Caco-2 (cell line): ENCODE measurements around the gene COL4A2. TPM values are rescaled to one million over a fixed set of nuclear protein-coding genes. Genes with fewer than 3 reads are reported as not detected.

ENCODE experiments used
- BruUV-seq: library from RNA; stranded (reverse); fragments of 400-500 nt; replicated peaks from 2 replicates; lab custom pipeline; 2021; lab: Mats Ljungman, UMichigan
- CTCF ChIA-PET: fragments of 300-600 bp; sonication (Branson Sonifier 250); formaldehyde crosslinking; loops from one replicate; lab custom pipeline; 2022; ENCODE audit warnings: antibody characterized with exemption; lab: Charles Lee
- POLR2A ChIA-PET: fragments of 300-600 bp; sonication (Branson Sonifier 250); formaldehyde crosslinking; loops from one replicate; lab custom pipeline; 2022; ENCODE audit warnings: antibody characterized with exemption; lab: Charles Lee
- DNase-seq, 2 experiments: peaks; one replicate each; pipeline versions ENCODE4 v3.0.0 to v3.0.0-alpha.2; 2020 to 2022
- H3K27me3 ChIP-seq: replicated peaks from 2 replicates; pipeline ENCODE4 v1.6.0; 2011; ENCODE audit warnings: low read length; ENCODE audit not compliant: control insufficient read depth, insufficient read depth
- H3K36me3 ChIP-seq: 2 replicates; pipeline ENCODE4 v1.5.1; 2011; ENCODE audit warnings: low read length; ENCODE audit not compliant: control insufficient read depth, insufficient read depth
- H3K4me1 ChIP-seq: fragments of 250-450 bp; sonication (Bioruptor Pico); 2 replicates; pipeline ENCODE4 v1.5.1; 2020; ENCODE audit warnings: mild to moderate bottlenecking
- H3K4me3 ChIP-seq: 2 replicates; pipeline ENCODE4 v1.5.1; 2011; ENCODE audit warnings: low read depth, mild to moderate bottlenecking, control low read depth, low read length
- H3K9me3 ChIP-seq: fragments of 250-450 bp; sonication (Bioruptor Pico); 2 replicates; pipeline ENCODE4 v1.5.1; 2020; ENCODE audit warnings: mild to moderate bottlenecking, moderate library complexity
- H3K27ac Mint-ChIP-seq: one replicate; pipeline ENCODE4 v1.8.0; 2022; ENCODE audit warnings: mixed read lengths; ENCODE audit not compliant: unreplicated experiment
- H3K27me3 Mint-ChIP-seq: one replicate; pipeline ENCODE4 v1.8.0; 2022; ENCODE audit warnings: mixed read lengths; ENCODE audit not compliant: insufficient read depth, unreplicated experiment
- H3K36me3 Mint-ChIP-seq: one replicate; pipeline ENCODE4 v1.8.0; 2022; ENCODE audit warnings: mild to moderate bottlenecking, mixed read lengths; ENCODE audit not compliant: insufficient read depth, unreplicated experiment
- H3K4me1 Mint-ChIP-seq: one replicate; pipeline ENCODE4 v1.8.0; 2022; ENCODE audit warnings: low read depth, mixed read lengths; ENCODE audit not compliant: unreplicated experiment
- H3K4me3 Mint-ChIP-seq: one replicate; pipeline ENCODE4 v1.8.0; 2022; ENCODE audit warnings: mild to moderate bottlenecking, moderate library complexity, mixed read lengths; ENCODE audit not compliant: unreplicated experiment
- H3K9me3 Mint-ChIP-seq: one replicate; pipeline ENCODE4 v1.8.0; 2022; ENCODE audit warnings: mixed read lengths; ENCODE audit not compliant: unreplicated experiment
- intact Hi-C: fragments of 100-400 bp; cut with micrococcal nuclease; formaldehyde crosslinking; loops from one replicate; pipeline ENCODE4 v1.10.0; 2022; ENCODE audit not compliant: unreplicated experiment
- total RNA-seq: library from RNA; stranded (reverse); gene quantifications from 2 replicates; pipeline ENCODE4 v1.2.3, GENCODE V29; 2022
- TF ChIP-seq, protein P1 (sequence below), 2 experiments: fragments of 200-600 bp in 1 of 2; IDR thresholded peaks; 1 replicate in 1 of 2; 2 replicates in 1 of 2; pipeline versions ENCODE4 v1.5.1 to v1.8.0; 2011 to 2022; ENCODE audit warnings: antibody characterized with exemption in 1 of 2, control low read depth in 1 of 2, inconsistent platforms in 1 of 2, low read depth in 1 of 2, low read length in 1 of 2, mild to moderate bottlenecking in 1 of 2, moderate library complexity in 1 of 2; ENCODE audit not compliant: insufficient read depth in 1 of 2, severe bottlenecking in 1 of 2, unreplicated experiment in 1 of 2

COL4A2 gene
- total RNA-seq, 1 experiment from 2014 or later: 19.2 TPM

DNA sequence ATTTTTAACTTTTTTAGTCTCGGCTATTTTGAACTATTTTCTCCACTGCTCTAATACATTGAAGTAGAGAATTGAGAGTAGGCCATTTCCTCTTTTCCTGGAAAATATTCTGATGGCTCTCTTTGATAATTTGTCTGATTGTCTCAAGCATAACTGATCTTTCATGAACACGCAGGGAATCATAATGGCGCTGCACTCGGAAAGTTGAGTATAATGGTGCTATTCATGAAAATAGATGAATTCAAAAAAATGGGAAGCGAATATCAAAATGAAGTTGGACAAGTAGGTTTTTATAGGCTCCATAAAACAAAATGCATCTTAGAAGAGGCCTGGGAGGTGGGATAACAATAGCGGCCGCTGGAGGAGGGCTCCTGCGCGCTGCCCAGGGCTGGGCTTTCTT, 29.0 kb downstream of the COL4A2 start:
- DNase-seq: no peak
- ChIA-PET POLR2A (no interaction called here), CTCF (interaction anchor here (0.6 kb wide), 1 partner anchor 26 kb away, joined by 3 read pairs; no protein-coding TSS in a partner anchor)
- TF ChIP-seq, protein P1, sequence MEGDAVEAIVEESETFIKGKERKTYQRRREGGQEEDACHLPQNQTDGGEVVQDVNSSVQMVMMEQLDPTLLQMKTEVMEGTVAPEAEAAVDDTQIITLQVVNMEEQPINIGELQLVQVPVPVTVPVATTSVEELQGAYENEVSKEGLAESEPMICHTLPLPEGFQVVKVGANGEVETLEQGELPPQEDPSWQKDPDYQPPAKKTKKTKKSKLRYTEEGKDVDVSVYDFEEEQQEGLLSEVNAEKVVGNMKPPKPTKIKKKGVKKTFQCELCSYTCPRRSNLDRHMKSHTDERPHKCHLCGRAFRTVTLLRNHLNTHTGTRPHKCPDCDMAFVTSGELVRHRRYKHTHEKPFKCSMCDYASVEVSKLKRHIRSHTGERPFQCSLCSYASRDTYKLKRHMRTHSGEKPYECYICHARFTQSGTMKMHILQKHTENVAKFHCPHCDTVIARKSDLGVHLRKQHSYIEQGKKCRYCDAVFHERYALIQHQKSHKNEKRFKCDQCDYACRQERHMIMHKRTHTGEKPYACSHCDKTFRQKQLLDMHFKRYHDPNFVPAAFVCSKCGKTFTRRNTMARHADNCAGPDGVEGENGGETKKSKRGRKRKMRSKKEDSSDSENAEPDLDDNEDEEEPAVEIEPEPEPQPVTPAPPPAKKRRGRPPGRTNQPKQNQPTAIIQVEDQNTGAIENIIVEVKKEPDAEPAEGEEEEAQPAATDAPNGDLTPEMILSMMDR (IDR thresholded peaks at IDR 0.05; ENCODE audit: insufficient read depth in 1 of 2, low read depth in 1 of 2, low read length in 1 of 2, severe bottlenecking in 1 of 2, unreplicated experiment in 1 of 2): no peak
- H3K4me3 Mint-ChIP-seq: no peak overlapping the region
- Histone ChIP-seq H3K4me3 (no peak overlapping the region), H3K9me3 (no peaks in the 10 kb centered on the region), H3K27me3 (no peaks in the 10 kb centered on the region), H3K36me3 (no peaks in the 10 kb centered on the region), H3K4me1 (0 out of 2 replicates have a peak, but pooled peaks cover 5% of the 10 kb centered on the region)
- H3K36me3 Mint-ChIP-seq: no peaks in the 10 kb centered on the region
- H3K27ac Mint-ChIP-seq: no peak overlapping the region
- BruUV-seq: no TSS peak
- H3K9me3 Mint-ChIP-seq: no peaks in the 10 kb centered on the region
- no peaks in the 10 kb centered on the region for H3K27me3 Mint-ChIP-seq
- intact Hi-C loops: no loop called here
- H3K4me1 Mint-ChIP-seq: no peaks in the 10 kb centered on the region

DNA sequence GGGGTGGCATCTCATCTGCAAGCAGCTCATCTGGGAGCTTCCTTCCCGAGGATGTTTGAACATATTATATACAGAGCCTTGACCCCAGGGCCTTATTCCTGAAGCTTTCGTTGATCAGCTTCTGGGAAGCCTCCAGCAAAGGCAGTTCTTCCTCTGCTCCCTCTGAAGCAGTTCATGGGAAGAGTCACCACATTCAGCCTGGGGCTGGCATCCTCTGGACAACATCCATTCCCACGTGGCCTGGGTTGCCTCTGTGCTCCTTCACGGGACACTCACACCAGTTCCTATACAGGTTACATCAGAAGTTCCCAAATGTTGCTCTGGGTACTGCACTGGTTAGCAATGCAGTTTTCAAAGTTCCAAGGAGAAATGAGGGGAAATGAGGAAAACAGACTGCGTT, 29.6 kb downstream of the COL4A2 start:
- Mint-ChIP-seq H3K4me3 (no peak overlapping the region), H3K9me3 (no peaks in the 10 kb centered on the region), H3K27ac (no peak overlapping the region), H3K36me3 (no peaks in the 10 kb centered on the region), H3K4me1 (no peaks in the 10 kb centered on the region), H3K27me3 (no peaks in the 10 kb centered on the region)
- no peaks in the 10 kb centered on the region for H3K36me3 ChIP-seq
- TF ChIP-seq, protein P1 (IDR thresholded peaks at IDR 0.05; ENCODE audit: insufficient read depth in 1 of 2, low read depth in 1 of 2, low read length in 1 of 2, severe bottlenecking in 1 of 2, unreplicated experiment in 1 of 2): no peak
- ChIA-PET CTCF (interaction anchor here (0.6 kb wide), 1 partner anchor 25 kb away, joined by 3 read pairs; no protein-coding TSS in a partner anchor), POLR2A (no interaction called here)
- H3K9me3 ChIP-seq: no peaks in the 10 kb centered on the region
- H3K4me3 ChIP-seq: no peak overlapping the region
- DNase-seq: no peak
- no TSS peak for BruUV-seq
- H3K27me3 ChIP-seq: no peaks in the 10 kb centered on the region
- intact Hi-C loops: no loop called here
- H3K4me1 ChIP-seq: 0 out of 2 replicates have a peak, but pooled peaks cover under 1% of the 10 kb centered on the region

DNA sequence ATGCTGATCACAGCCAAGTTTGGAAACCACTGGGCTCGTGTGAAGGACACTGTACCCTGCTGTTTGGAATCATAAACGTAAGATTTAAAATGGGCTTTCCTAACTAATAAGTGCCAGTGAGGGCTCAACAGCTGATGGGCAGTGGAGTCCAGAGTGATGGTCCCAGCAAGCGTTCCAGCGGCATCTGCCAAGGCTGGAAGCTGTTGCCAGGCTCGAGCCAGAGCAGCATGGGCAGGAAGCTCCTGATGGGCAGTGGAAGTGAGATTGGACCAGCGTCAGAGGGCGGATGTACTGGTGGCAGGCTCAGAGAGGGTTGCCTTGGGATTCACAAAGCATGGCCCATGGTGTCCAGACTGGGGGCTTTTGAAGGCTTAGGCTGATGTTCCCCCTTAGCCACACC, 30.2 kb downstream of the COL4A2 start:
- no peak overlapping the region for H3K4me3 Mint-ChIP-seq
- ChIA-PET POLR2A (no interaction called here), CTCF (no interaction called here)
- Histone ChIP-seq H3K4me3 (no peak overlapping the region), H3K27me3 (no peaks in the 10 kb centered on the region), H3K9me3 (no peaks in the 10 kb centered on the region), H3K4me1 (no peaks in the 10 kb centered on the region), H3K36me3 (no peaks in the 10 kb centered on the region)
- TF ChIP-seq, protein P1 (IDR thresholded peaks at IDR 0.05; ENCODE audit: insufficient read depth in 1 of 2, low read depth in 1 of 2, low read length in 1 of 2, severe bottlenecking in 1 of 2, unreplicated experiment in 1 of 2): no peak
- no TSS peak for BruUV-seq
- H3K36me3 Mint-ChIP-seq: no peaks in the 10 kb centered on the region
- intact Hi-C loops: no loop called here
- H3K27ac Mint-ChIP-seq: no peak overlapping the region
- no peaks in the 10 kb centered on the region for H3K4me1 Mint-ChIP-seq
- no peak for DNase-seq
- H3K27me3 Mint-ChIP-seq: no peaks in the 10 kb centered on the region
- H3K9me3 Mint-ChIP-seq: no peaks in the 10 kb centered on the region
